ENCODE results near the gene VPS4A. TPM values are rescaled to one million over a fixed set of nuclear protein-coding genes. Genes with fewer than 3 reads are reported as not detected.

VPS4A gene
- total and polyA plus RNA-seq, 4 donors: 13.3 to 15.7 (median 14.5) TPM

GRCh38 chr16:69338557-69339288 is 27.6 kb downstream of the VPS4A start:
- peaks cover 11 to 45% (median 43%) of the 10 kb centered on the region in 4 donors for H3K36me3 ChIP-seq (ENCODE audit: control insufficient read depth in 4 of 4, insufficient read depth in 3 of 4, low read depth in 1 of 4, low read length in 3 of 4)
- H3K9me3 ChIP-seq (ENCODE audit: control insufficient read depth in 4 of 4, low read length in 3 of 4): no peaks in the 10 kb centered on the region
- H3K4me3 ChIP-seq (ENCODE audit: low read depth in 1 of 3, low read length in 3 of 3): peak overlapping the region; percentile 69 to 94 (median 90)
- peak overlapping the region; percentile 85 to 91 for H3K9ac ChIP-seq (ENCODE audit: low read depth in 1 of 2, low read length in 2 of 2)
- no peak for DNase-seq (ENCODE audit: low spot score)
- H3K27ac ChIP-seq (ENCODE audit: low read depth in 1 of 2, low read length in 2 of 2): peak overlapping the region; percentile 90
- peak; percentile 6 for TF ChIP-seq CTCF (IDR thresholded peaks at IDR 0.05; ENCODE audit: low read depth, low read length, missing input control)
- no peak for TF ChIP-seq EGR1 (IDR thresholded peaks at IDR 0.05; ENCODE audit: low read depth in 2 of 2)
- peaks cover 7 to 35% (median 21%) of the 10 kb centered on the region in 4 donors for H3K4me1 ChIP-seq (ENCODE audit: control insufficient read depth in 4 of 4, insufficient read depth in 4 of 4, low read length in 3 of 4)
- H3K27me3 ChIP-seq (ENCODE audit: control insufficient read depth in 4 of 4, insufficient read depth in 4 of 4, low read length in 3 of 4): no peaks in the 10 kb centered on the region
- 20% methylated on average over 46 of the region's 46 CpGs for WGBS

- Histone ChIP-seq H3K9ac (ENCODE audit: low read depth in 1 of 2, low read length in 2 of 2) (peak within 1 kb of the TSS; percentile 85 to 91), H3K27ac (ENCODE audit: low read depth in 1 of 2, low read length in 2 of 2) (peak within 1 kb of the TSS; percentile 90), H3K9me3 (ENCODE audit: control insufficient read depth in 4 of 4, low read length in 3 of 4) (no peaks in the 10 kb centered on the region), H3K4me1 (ENCODE audit: control insufficient read depth in 4 of 4, insufficient read depth in 4 of 4, low read length in 3 of 4) (peaks cover 7 to 35% (median 20%) of the 10 kb centered on the region in 4 donors), H3K27me3 (ENCODE audit: control insufficient read depth in 4 of 4, insufficient read depth in 4 of 4, low read length in 3 of 4) (no peaks in the 10 kb centered on the region), H3K36me3 (ENCODE audit: control insufficient read depth in 4 of 4, insufficient read depth in 3 of 4, low read depth in 1 of 4, low read length in 3 of 4) (peaks cover 6 to 42% (median 36%) of the 10 kb centered on the region in 4 donors), H3K4me3 (ENCODE audit: low read depth in 1 of 3, low read length in 3 of 3) (peak within 1 kb of the TSS; percentile 69 to 95 (median 94))
- peak; percentile 94 for DNase-seq (ENCODE audit: low spot score)
- TF ChIP-seq REST (IDR thresholded peaks at IDR 0.05) (peak; percentile 91), CTCF (IDR thresholded peaks at IDR 0.05; ENCODE audit: low read depth, low read length, missing input control) (peak; percentile 92), MAX (IDR thresholded peaks at IDR 0.05) (peak; percentile 98), FOXA2 (IDR thresholded peaks at IDR 0.05) (peak; percentile 67), RAD21 (IDR thresholded peaks at IDR 0.05) (peak; percentile 75), JUND (IDR thresholded peaks at IDR 0.05) (peak in 1 of 2 donors; percentile 53), ATF3 (IDR thresholded peaks at IDR 0.05) (no peak), YY1 (IDR thresholded peaks at IDR 0.05) (peak; percentile 98), GABPA (IDR thresholded peaks at IDR 0.05 in 1 of 2, conservative IDR thresholded peaks at IDR 0.05 in 1 of 2) (peak; percentile 97 to 99), HNF4A (conservative IDR thresholded peaks at IDR 0.05) (peak; percentile 49 to 50), FOXA1 (IDR thresholded peaks at IDR 0.05) (peak; percentile 65), EGR1 (IDR thresholded peaks at IDR 0.05; ENCODE audit: low read depth in 2 of 2) (peak; percentile 71 to 89), NR2F2 (IDR thresholded peaks at IDR 0.05) (peak; percentile 76), ZBTB33 (IDR thresholded peaks at IDR 0.05) (peak; percentile 66), SP1 (IDR thresholded peaks at IDR 0.05) (peak; percentile 84), HNF4G (IDR thresholded peaks at IDR 0.05) (peak; percentile 31), RXRA (IDR thresholded peaks at IDR 0.05) (peak; percentile 59 to 70), TAF1 (conservative IDR thresholded peaks at IDR 0.05) (peak; percentile 83)
- under 1% methylated on average over 77 of the region's 77 CpGs for WGBS
These were observed 28.3 kb downstream of the VPS4A start, which contains the start of the genes COG8 and NIP7 for GRCh38 chr16:69339289-69340094. Gene COG8, minus strand, starts transcription at chr16:69339564. Its CDS starts 12 bp downstream, at chr16:69339552. Gene NIP7, plus strand, starts transcription at chr16:69339772. Its CDS starts 58 bp downstream, at chr16:69339830.

Data from liver (tissue), 9 donors.